Aorta (tissue), 5 donors: ENCODE measurements around the gene CEBPE. TPM values are rescaled to one million over a fixed set of nuclear protein-coding genes. Genes with fewer than 3 reads are reported as not detected.

Experiments used
- ATAC-seq: fragments of 200-7000 bp; cut with Tn5 transposase; one replicate; pipeline ENCODE4 v1.9.1; 2022; ENCODE audit warnings: moderate library complexity; ENCODE audit not compliant: low FRiP score
- DNase-seq, 2 donors: peaks; one replicate each; pipeline ENCODE4 v3.0.0-alpha.2; 2020
- H3K27ac ChIP-seq, 2 donors: one replicate each; pipeline ENCODE4 v1.5.1; 2013; ENCODE audit warnings: low read length in 2 of 2, mild to moderate bottlenecking in 2 of 2, moderate library complexity in 2 of 2, control low read depth in 1 of 2, inconsistent platforms in 1 of 2, low read depth in 1 of 2
- H3K27me3 ChIP-seq, 2 donors: one replicate each; pipeline ENCODE4 v1.6.1; 2013; ENCODE audit warnings: control low read depth in 1 of 2, low read length in 1 of 2, mild to moderate bottlenecking in 1 of 2, moderate library complexity in 1 of 2; ENCODE audit not compliant: insufficient read depth in 2 of 2, control insufficient read depth in 1 of 2
- H3K36me3 ChIP-seq, 2 donors: one replicate each; pipeline ENCODE4 v1.6.1; 2013; ENCODE audit warnings: control low read depth in 1 of 2, low read length in 1 of 2, mild to moderate bottlenecking in 1 of 2; ENCODE audit not compliant: insufficient read depth in 2 of 2, control insufficient read depth in 1 of 2
- H3K4me1 ChIP-seq, 2 donors: one replicate each; pipeline ENCODE4 v1.6.1; 2013; ENCODE audit warnings: low read length in 2 of 2, control low read depth in 1 of 2, mild to moderate bottlenecking in 1 of 2, moderate library complexity in 1 of 2; ENCODE audit not compliant: insufficient read depth in 2 of 2, control insufficient read depth in 1 of 2
- H3K4me3 ChIP-seq, 2 donors: one replicate each; pipeline ENCODE4 v1.5.1; 2013; ENCODE audit warnings: low read length in 2 of 2, control low read depth in 1 of 2, mild to moderate bottlenecking in 1 of 2
- H3K9me3 ChIP-seq: one replicate; pipeline ENCODE4 v1.6.1; 2013; ENCODE audit warnings: mild to moderate bottlenecking, low read length; ENCODE audit not compliant: control insufficient read depth
- WGBS, 2 donors: extraction: QIAGEN DNeasy Blood & Tissue Kit; methylation state at CpG; one replicate each; pipeline ENCODE4 v1.1.7; 2013; 5-methylcytosine and 5-hydroxymethylcytosine counted together
- intact Hi-C, 2 donors: fragments of 100-400 bp; cut with DNase I; formaldehyde crosslinking; loops; one replicate each; pipeline versions ENCODE4 v1.14.2 to v1.15.0; 2022
- polyA plus RNA-seq, 2 donors: library from polyadenylated mRNA; stranded (reverse); fragments of 200-250 nt; gene quantifications; one replicate each; pipeline ENCODE4 v1.2.3, GENCODE V29; 2013
- total RNA-seq, 2 donors: library from RNA; stranded (reverse); fragmentation: NEBNext Ultra II Directional; extraction: Animal tissue kit (Norgen Biotek cat#: 25700); gene quantifications; one replicate each; pipeline ENCODE4 v1.2.1, GENCODE V29; 2021
- donor health status: healthy with polysubstance abuse.
- donor health status: Bipolar disorder and iron deficiency.
- donor health status: DM: no; HTN: no; CAD: no.
- donor health status: DM: no; HTN: no; CAD: no.
- donor health status: DM: yes; HTN: yes; CAD: no.

The CEBPE gene
- total and polyA plus RNA-seq, 4 donors = 0.13 to 0.33 (median 0.29) TPM; not detected in 1

DNA sequence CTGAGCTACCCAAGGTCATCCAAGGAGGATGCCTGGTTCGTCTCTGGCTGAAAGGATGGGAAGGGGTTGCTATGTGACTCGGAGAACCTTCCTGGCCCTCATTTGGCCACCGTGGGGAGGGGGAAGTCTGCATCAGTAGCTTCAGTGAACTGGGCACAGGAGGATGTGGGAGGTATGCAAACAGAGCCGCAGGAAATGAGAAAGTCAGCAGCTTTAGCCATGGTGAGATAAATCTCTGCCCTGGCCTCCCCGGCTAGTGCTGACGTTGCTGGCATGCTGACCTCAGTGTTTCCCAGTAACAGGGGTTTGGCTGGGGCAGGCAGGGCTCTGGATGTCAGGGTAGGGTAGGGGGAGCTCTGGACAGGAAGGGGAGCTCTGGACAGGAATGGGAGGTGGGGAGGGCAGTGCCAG, 2.3 kb upstream of the CEBPE start:
- peak in 1 of 2 donors; percentile 83 for DNase-seq
- Histone ChIP-seq H3K27me3 (no peaks in the 10 kb centered on the region), H3K36me3 (no peaks in the 10 kb centered on the region), H3K9me3 (no peaks in the 10 kb centered on the region), H3K27ac (no peak overlapping the region), H3K4me1 (no peaks in the 10 kb centered on the region), H3K4me3 (no peak overlapping the region)
- intact Hi-C loops = loop anchor here (1.0 to 10.0 kb wide), 2 partner anchors 62 to 173 kb away; partner anchors contain the start of gene SLC7A8 (in 1 of the 2)
- 16 to 17% methylated on average over 6 of the region's 6 CpGs for WGBS, 2 donors
- ATAC-seq = peak; percentile 57

DNA sequence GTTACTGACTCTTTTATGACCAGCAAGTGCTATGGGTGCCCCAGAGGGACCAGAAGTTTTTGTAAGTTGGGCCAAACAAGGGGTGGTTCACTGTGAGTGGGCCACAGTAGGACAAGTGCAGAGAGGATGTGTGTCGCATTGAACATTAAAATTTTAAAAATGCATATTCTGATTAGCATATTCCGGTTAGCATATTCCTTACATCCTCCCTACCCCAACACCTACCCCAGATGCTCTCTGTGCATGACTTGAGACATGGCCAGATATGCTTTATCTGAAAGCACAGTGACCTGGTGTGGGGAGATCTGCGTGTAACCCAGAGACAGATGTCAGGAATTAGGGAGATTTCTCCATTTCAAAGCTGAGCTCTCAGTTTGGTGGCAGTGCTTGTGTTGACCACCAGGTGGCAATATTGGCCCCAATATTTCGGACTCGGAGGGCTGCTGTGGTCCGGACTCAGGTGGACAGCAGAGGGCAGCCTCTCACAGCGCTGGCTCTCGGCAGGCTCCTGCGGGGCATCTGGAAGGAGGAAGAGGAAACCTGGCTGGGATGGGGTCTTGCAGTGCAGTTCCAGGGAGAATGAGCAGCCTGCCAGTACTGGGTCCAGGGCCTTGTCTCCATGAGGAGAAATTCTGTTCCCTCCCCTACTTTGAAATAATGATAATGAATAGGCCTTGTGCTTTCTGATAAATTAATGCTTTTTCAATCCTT, 1.6 kb upstream of the CEBPE start:
- no peak overlapping the region for H3K4me3 ChIP-seq
- intact Hi-C loops = loop anchor here (1.0 to 10.0 kb wide), 3 partner anchors 63 to 174 kb away; partner anchors contain the start of gene SLC7A8 (in 1 of the 2)
- WGBS, 2 donors = 19 to 21% methylated on average over 9 of the region's 9 CpGs
- no peaks in the 10 kb centered on the region for H3K36me3 ChIP-seq
- ATAC-seq = peak; percentile 94
- H3K4me1 ChIP-seq = no peaks in the 10 kb centered on the region
- no peak overlapping the region for H3K27ac ChIP-seq
- peak; percentile 94 to 95 for DNase-seq
- H3K27me3 ChIP-seq = no peaks in the 10 kb centered on the region
- no peaks in the 10 kb centered on the region for H3K9me3 ChIP-seq

- Histone ChIP-seq H3K27me3 (no peaks in the 10 kb centered on the region), H3K4me3 (no peak overlapping the region), H3K27ac (no peak overlapping the region), H3K4me1 (no peaks in the 10 kb centered on the region), H3K9me3 (no peaks in the 10 kb centered on the region), H3K36me3 (no peaks in the 10 kb centered on the region)
- intact Hi-C loops = loop anchor here (1.0 to 10.0 kb wide), 2 partner anchors 68 to 175 kb away; no protein-coding TSS in a partner anchor
- 76 to 78% methylated on average over 16 of the region's 16 CpGs for WGBS, 2 donors
- DNase-seq (peak in 1 of 2 donors; percentile 67), ATAC-seq (no peak)
These were observed 590 bp upstream of the CEBPE start for GRCh38 chr14:23119363-23120327.

- 85 to 88% methylated on average over 32 of the region's 32 CpGs for WGBS, 2 donors
- no peaks in the 10 kb centered on the region for H3K27me3 ChIP-seq
- ATAC-seq = no peak
- no peak overlapping the region for H3K4me3 ChIP-seq
- intact Hi-C loops = no loop called here
- peak in 1 of 2 donors; percentile 70 for DNase-seq
- no peaks in the 10 kb centered on the region for H3K4me1 ChIP-seq
- no peak overlapping the region for H3K27ac ChIP-seq
- H3K9me3 ChIP-seq = no peaks in the 10 kb centered on the region
- H3K36me3 ChIP-seq = no peaks in the 10 kb centered on the region
These were observed 1.6 kb downstream of the CEBPE start for GRCh38 chr14:23117371-23118020.

DNA sequence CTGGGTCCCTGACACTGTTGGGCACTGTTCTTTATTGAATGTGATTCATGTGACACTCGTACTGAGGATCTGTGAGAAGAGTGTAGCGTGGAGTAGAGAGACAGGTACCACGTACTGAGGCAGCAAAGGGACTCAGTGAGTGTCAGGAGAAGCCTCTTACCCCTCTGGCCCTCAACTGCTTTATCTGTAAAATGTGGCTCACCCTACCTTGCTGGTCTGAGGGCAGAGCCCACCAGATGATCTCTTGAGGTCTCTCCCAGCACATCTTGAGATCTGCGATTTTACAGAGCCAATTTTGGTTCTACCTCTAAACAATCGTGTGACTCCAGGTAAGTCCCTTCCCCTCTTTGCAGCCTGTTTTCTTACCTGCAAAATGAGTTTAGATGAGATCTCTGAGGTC, 3.1 kb downstream of the CEBPE start:
- no peaks in the 10 kb centered on the region for H3K36me3 ChIP-seq
- DNase-seq (no peak), ATAC-seq (no peak)
- WGBS, 2 donors = 85 to 90% methylated on average over 5 of the region's 5 CpGs
- no peaks in the 10 kb centered on the region for H3K27me3 ChIP-seq
- no peaks in the 10 kb centered on the region for H3K9me3 ChIP-seq
- H3K27ac ChIP-seq = no peak overlapping the region
- H3K4me3 ChIP-seq = no peak overlapping the region
- H3K4me1 ChIP-seq = no peaks in the 10 kb centered on the region
- intact Hi-C loops = no loop called here

GRCh38 chr14:23115039-23115731, 3.9 kb downstream of the CEBPE start:
- intact Hi-C loops = no loop called here
- Histone ChIP-seq H3K36me3 (no peaks in the 10 kb centered on the region), H3K27me3 (no peaks in the 10 kb centered on the region), H3K27ac (no peak overlapping the region), H3K4me1 (no peaks in the 10 kb centered on the region), H3K9me3 (no peaks in the 10 kb centered on the region), H3K4me3 (no peak overlapping the region)
- ATAC-seq = no peak
- DNase-seq = peak; percentile 69 to 85
- 58 to 59% methylated on average over 10 of the region's 10 CpGs for WGBS, 2 donors

DNA sequence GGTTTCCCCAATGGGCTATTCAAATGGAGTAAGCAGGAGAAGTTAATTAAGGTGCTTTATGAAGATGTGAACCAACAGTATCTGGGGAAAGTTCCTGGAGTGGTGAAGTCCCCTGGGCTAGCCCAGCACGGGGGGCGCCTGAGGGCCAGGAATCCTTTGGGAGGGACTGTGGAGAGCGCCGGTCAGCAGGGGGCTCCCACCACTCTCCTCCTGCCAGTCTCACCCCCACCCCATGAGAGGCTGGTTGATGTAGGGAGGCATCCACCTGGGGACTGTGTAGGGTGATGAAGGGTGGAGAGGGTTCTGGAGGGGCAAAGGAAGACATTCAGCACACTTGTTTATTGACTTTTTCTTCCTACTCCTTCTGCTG, 4.4 kb downstream of the CEBPE start:
- WGBS, 2 donors = 52 to 60% methylated on average over 4 of the region's 4 CpGs
- Histone ChIP-seq H3K4me3 (no peak overlapping the region), H3K4me1 (no peaks in the 10 kb centered on the region), H3K36me3 (no peaks in the 10 kb centered on the region), H3K27me3 (no peaks in the 10 kb centered on the region), H3K27ac (no peak overlapping the region), H3K9me3 (no peaks in the 10 kb centered on the region)
- ATAC-seq = no peak
- DNase-seq = peak in 1 of 2 donors; percentile 57
- intact Hi-C loops = no loop called here

GRCh38 chr14:23114120-23114458, 5.0 kb downstream of the CEBPE start:
- H3K27me3 ChIP-seq = no peaks in the 10 kb centered on the region
- 62 to 65% methylated on average over 5 of the region's 5 CpGs for WGBS, 2 donors
- ATAC-seq (no peak), DNase-seq (peak; percentile 21 to 33)
- intact Hi-C loops = no loop called here
- H3K9me3 ChIP-seq = no peaks in the 10 kb centered on the region
- no peak overlapping the region for H3K27ac ChIP-seq
- H3K4me3 ChIP-seq = no peak overlapping the region
- H3K36me3 ChIP-seq = no peaks in the 10 kb centered on the region
- no peaks in the 10 kb centered on the region for H3K4me1 ChIP-seq
